Measurements from ENCODE around the gene MRPS5. TPM values are rescaled to one million over a fixed set of nuclear protein-coding genes. Genes with fewer than 3 reads are reported as not detected.

MRPS5 gene
- total RNA-seq, 2 experiments from 2014 or later, result 93.0 to 96.1 TPM

- Mint-ChIP-seq H3K27ac (no peak overlapping the region), H3K4me1 (ENCODE audit: low read depth) (peaks cover 35% of the 10 kb centered on the region), H3K36me3 (ENCODE audit: low read depth) (no peaks in the 10 kb centered on the region), H3K27me3 (no peaks in the 10 kb centered on the region), H3K9me3 (no peaks in the 10 kb centered on the region), H3K4me3 (no peak overlapping the region)
- POLR2A ChIA-PET, result interaction anchor here (0.8 kb wide), 1 partner anchor 38 kb away, joined by 3 read pairs; no protein-coding TSS in a partner anchor
- CTCF ChIA-PET, result interaction anchor here (5.3 kb wide), 1 partner anchor 37 kb away, joined by 46 read pairs; the partner anchor contains the start of gene MAL
- ATAC-seq, result no peak
- no peak for TF ChIP-seq CTCF (IDR thresholded peaks at IDR 0.05)
- DNase-seq, result no peak
- intact Hi-C loops (cut with micrococcal nuclease), result no loop called here
These were observed 61.0 kb downstream of the MRPS5 start for GRCh38 chr2:95060446-95061118.

- DNase-seq, result no peak
- ChIA-PET POLR2A (interaction anchor here (1.5 kb wide), 1 partner anchor 17 kb away, joined by 3 read pairs; no protein-coding TSS in a partner anchor), CTCF (interaction anchor here (1.3 to 12.1 kb wide), 3 partner anchors 17 to 37 kb away, joined by 5 to 131 read pairs (median 46); partner anchors contain the start of gene MAL)
- H3K27ac Mint-ChIP-seq, result no peak overlapping the region
- intact Hi-C loops (cut with micrococcal nuclease), result no loop called here
- TF ChIP-seq CTCF (IDR thresholded peaks at IDR 0.05), result no peak
- H3K4me1 Mint-ChIP-seq (ENCODE audit: low read depth), result peaks cover 40% of the 10 kb centered on the region
- no peak overlapping the region for H3K4me3 Mint-ChIP-seq
- no peaks in the 10 kb centered on the region for H3K36me3 Mint-ChIP-seq (ENCODE audit: low read depth)
- ATAC-seq, result no peak
- no peaks in the 10 kb centered on the region for H3K9me3 Mint-ChIP-seq
- H3K27me3 Mint-ChIP-seq, result no peaks in the 10 kb centered on the region
These were observed 61.8 kb downstream of the MRPS5 start for GRCh38 chr2:95059656-95060370.

GRCh38 chr2:95058989-95059641, 62.5 kb downstream of the MRPS5 start:
- no peaks in the 10 kb centered on the region for H3K9me3 Mint-ChIP-seq
- no peaks in the 10 kb centered on the region for H3K27me3 Mint-ChIP-seq
- DNase-seq (no peak), ATAC-seq (no peak)
- POLR2A ChIA-PET, result interaction anchor here (1.5 kb wide), 1 partner anchor 17 kb away, joined by 3 read pairs; no protein-coding TSS in a partner anchor
- CTCF ChIA-PET, result interaction anchor here (1.3 to 12.1 kb wide), 2 partner anchors 18 to 37 kb away, joined by 5 to 131 read pairs; no protein-coding TSS in a partner anchor
- TF ChIP-seq CTCF (IDR thresholded peaks at IDR 0.05), result no peak
- H3K36me3 Mint-ChIP-seq (ENCODE audit: low read depth), result peaks cover 3% of the 10 kb centered on the region
- H3K4me3 Mint-ChIP-seq, result no peak overlapping the region
- peaks cover 47% of the 10 kb centered on the region for H3K4me1 Mint-ChIP-seq (ENCODE audit: low read depth)
- intact Hi-C loops (cut with micrococcal nuclease), result no loop called here
- H3K27ac Mint-ChIP-seq, result no peak overlapping the region

- no peaks in the 10 kb centered on the region for H3K27me3 Mint-ChIP-seq
- H3K36me3 Mint-ChIP-seq (ENCODE audit: low read depth), result peaks cover 6% of the 10 kb centered on the region
- no peak overlapping the region for H3K4me3 Mint-ChIP-seq
- TF ChIP-seq CTCF (IDR thresholded peaks at IDR 0.05), result no peak
- ChIA-PET POLR2A (interaction anchor here (1.2 to 1.5 kb wide), 2 partner anchors 18 kb away, joined by 3 read pairs; no protein-coding TSS in a partner anchor), CTCF (interaction anchor here (1.3 to 12.1 kb wide), 2 partner anchors 18 to 36 kb away, joined by 5 to 131 read pairs; no protein-coding TSS in a partner anchor)
- intact Hi-C loops (cut with micrococcal nuclease), result no loop called here
- H3K4me1 Mint-ChIP-seq (ENCODE audit: low read depth), result peaks cover 49% of the 10 kb centered on the region
- H3K9me3 Mint-ChIP-seq, result no peaks in the 10 kb centered on the region
- no peak for DNase-seq
- no peak overlapping the region for H3K27ac Mint-ChIP-seq
- ATAC-seq, result no peak
These were observed 63.1 kb downstream of the MRPS5 start for GRCh38 chr2:95058466-95058988.

All from activated CD8-positive, alpha-beta T cell treated with anti-CD3 and anti-CD28 coated beads for 36 hours (primary cell).